ENCODE results near the gene STX12. TPM values are rescaled to one million over a fixed set of nuclear protein-coding genes. Genes with fewer than 3 reads are reported as not detected.

Gene STX12
- total RNA-seq, 1 donor from 2014 or later, result 24.1 TPM

DNA sequence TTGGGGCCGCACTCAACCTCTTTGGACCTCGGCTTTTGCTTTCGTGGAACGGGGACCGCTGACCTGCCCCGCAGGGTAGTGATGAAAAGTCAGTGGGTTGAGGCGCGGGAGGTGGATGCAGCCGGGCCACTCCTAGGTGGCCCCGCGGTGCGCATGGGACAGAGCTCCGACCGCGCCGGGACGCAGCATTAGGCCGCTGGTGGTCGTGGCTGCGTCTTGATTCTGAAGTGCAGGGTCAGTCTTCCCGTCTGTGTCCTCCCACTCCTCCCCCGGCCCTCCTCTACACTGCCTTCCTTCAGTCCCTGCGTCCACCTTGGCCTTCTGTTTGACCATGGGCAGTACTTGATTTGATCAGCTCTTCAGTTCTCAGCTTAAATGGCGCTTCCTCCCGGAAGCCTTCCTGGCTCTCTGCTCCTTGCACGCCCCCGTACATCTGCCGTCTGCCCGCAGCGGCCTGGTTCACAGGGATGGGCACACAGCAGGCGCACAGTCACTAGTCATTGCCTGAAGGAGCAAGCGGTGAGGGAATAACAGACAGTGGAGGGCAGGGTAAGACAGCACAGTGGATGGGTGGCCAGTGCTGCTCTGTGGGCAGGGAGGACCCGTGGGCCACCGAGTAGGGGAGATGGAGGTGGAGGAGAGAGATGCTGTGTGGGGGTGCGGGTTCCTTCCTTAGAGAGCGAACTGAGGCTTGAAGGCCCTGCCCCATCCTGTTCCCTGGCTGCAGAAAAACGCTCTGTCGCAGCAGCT is 100.0 kb downstream of the STX12 start:
- Histone ChIP-seq H2AFZ (replicated peaks) (peak overlapping the region; percentile 99), H3K36me3 (no peaks in the 10 kb centered on the region), H3K9ac (no peak overlapping the region), H3K27me3 (peaks cover 13% of the 10 kb centered on the region), H3K4me2 (peak overlapping the region; percentile 84), H3K4me3 (peak overlapping the region; percentile 86), H3K79me2 (ENCODE audit: low read depth) (no peaks in the 10 kb centered on the region), H3K27ac (no peak overlapping the region), H3K4me1 (no peaks in the 10 kb centered on the region), H4K20me1 (ENCODE audit: low read depth) (no peaks in the 10 kb centered on the region), H3K9me3 (ENCODE audit: low read depth) (no peaks in the 10 kb centered on the region), H3F3A (ENCODE audit: low read depth) (peaks cover 6% of the 10 kb centered on the region)
- no peaks in the 10 kb centered on the region for H3K9me3 Mint-ChIP-seq
- TF ChIP-seq EZH2phosphoT487 (IDR thresholded peaks at IDR 0.05) (no peak), EZH2 (IDR thresholded peaks at IDR 0.05) (peak; percentile 62)
- peaks cover 17% of the 10 kb centered on the region for H3K27me3 Mint-ChIP-seq (ENCODE audit: insufficient read depth, low read depth)
- peaks cover 3% of the 10 kb centered on the region for H3K4me1 Mint-ChIP-seq
- H3K36me3 Mint-ChIP-seq, result no peaks in the 10 kb centered on the region
- H3K27ac Mint-ChIP-seq, result peak overlapping the region; percentile 16
- peak overlapping the region; percentile 85 for H3K4me3 Mint-ChIP-seq
- peak; percentile 50 for DNase-seq (ENCODE audit: low spot score)

DNA sequence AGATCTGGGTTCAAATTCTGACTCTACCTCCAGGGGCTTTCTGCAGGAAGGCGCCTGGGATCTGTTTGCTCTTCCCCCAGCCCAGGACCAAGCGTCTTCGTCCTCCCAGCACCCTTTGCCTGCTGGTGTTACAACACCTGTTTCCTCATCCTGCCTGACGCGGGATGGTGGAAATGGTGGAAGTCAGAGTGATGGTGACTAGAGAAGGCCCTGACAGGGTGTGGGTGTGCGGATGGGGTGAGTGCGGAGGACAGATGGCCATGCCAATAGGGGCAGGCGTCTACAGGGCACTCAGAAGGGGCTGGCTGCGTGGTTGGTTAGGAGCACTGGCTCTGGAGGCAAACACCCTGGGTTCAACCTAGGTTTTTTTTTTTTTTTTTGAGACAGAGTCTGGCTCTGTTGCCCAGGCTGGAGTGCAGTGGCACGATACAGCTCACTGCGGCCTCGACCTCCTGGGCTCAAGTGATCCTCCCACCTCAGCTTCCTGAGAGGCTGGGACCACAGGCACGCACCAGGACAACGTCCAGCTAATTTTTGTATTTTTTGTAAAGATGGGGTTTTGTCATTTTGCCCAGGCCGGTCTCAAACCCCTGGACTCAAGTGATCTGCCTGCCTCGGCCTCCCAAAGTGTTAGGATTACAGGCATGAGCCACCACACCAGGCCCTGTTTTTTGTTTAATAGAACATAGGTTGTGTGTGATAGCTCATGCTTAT is 100.8 kb downstream of the STX12 start:
- Mint-ChIP-seq H3K27me3 (ENCODE audit: insufficient read depth, low read depth) (peaks cover 17% of the 10 kb centered on the region), H3K36me3 (no peaks in the 10 kb centered on the region), H3K4me3 (peak overlapping the region; percentile 85), H3K27ac (no peak overlapping the region), H3K4me1 (peaks cover 3% of the 10 kb centered on the region), H3K9me3 (no peaks in the 10 kb centered on the region)
- H3K4me3 ChIP-seq, result no peak overlapping the region
- no peak for DNase-seq (ENCODE audit: low spot score)
- H3K4me2 ChIP-seq, result no peak overlapping the region
- H3K9me3 ChIP-seq (ENCODE audit: low read depth), result no peaks in the 10 kb centered on the region
- H3K27me3 ChIP-seq, result peaks cover 13% of the 10 kb centered on the region
- H3K4me1 ChIP-seq, result no peaks in the 10 kb centered on the region
- TF ChIP-seq EZH2phosphoT487 (IDR thresholded peaks at IDR 0.05) (no peak), EZH2 (IDR thresholded peaks at IDR 0.05) (no peak)
- TF ChIP-seq, protein P1, sequence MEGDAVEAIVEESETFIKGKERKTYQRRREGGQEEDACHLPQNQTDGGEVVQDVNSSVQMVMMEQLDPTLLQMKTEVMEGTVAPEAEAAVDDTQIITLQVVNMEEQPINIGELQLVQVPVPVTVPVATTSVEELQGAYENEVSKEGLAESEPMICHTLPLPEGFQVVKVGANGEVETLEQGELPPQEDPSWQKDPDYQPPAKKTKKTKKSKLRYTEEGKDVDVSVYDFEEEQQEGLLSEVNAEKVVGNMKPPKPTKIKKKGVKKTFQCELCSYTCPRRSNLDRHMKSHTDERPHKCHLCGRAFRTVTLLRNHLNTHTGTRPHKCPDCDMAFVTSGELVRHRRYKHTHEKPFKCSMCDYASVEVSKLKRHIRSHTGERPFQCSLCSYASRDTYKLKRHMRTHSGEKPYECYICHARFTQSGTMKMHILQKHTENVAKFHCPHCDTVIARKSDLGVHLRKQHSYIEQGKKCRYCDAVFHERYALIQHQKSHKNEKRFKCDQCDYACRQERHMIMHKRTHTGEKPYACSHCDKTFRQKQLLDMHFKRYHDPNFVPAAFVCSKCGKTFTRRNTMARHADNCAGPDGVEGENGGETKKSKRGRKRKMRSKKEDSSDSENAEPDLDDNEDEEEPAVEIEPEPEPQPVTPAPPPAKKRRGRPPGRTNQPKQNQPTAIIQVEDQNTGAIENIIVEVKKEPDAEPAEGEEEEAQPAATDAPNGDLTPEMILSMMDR (IDR thresholded peaks at IDR 0.05), result no peak
- H4K20me1 ChIP-seq (ENCODE audit: low read depth), result no peaks in the 10 kb centered on the region
- no peaks in the 10 kb centered on the region for H3K79me2 ChIP-seq (ENCODE audit: low read depth)
- H2AFZ ChIP-seq (replicated peaks), result no peak overlapping the region
- H3K36me3 ChIP-seq, result no peaks in the 10 kb centered on the region
- peaks cover 6% of the 10 kb centered on the region for H3F3A ChIP-seq (ENCODE audit: low read depth)
- H3K27ac ChIP-seq, result no peak overlapping the region
- H3K9ac ChIP-seq, result no peak overlapping the region

Small RNAs within 50 kb of the gene (small RNA-seq; reads per million reads assigned to genes)
- gene AL020997.2, result not detected
- not detected for gene RNU6-1245P
- gene SCARNA1, result 771 reads per million, percentile 99 among the genes with 10 or more reads in this experiment

Other genes starting within 250 kb of the STX12 start
- 7.0 and 26.5 TPM in 2 replicates for gene AHDC1, start 169.1 kb upstream of the STX12 start, total RNA-seq (ENCODE audit: low replicate concordance)
- not detected in 2 replicates for gene FGR, start 138.0 kb upstream of the STX12 start, total RNA-seq (ENCODE audit: low replicate concordance)
- gene IFI6, start 101.0 kb upstream of the STX12 start, total RNA-seq (ENCODE audit: low replicate concordance), result 2.4 and 7.2 TPM in 2 replicates
- 13.6 and 28.2 TPM in 2 replicates for gene FAM76A, start 47.3 kb upstream of the STX12 start, total RNA-seq (ENCODE audit: low replicate concordance)
- 61.2 and 66.3 TPM in 2 replicates for gene PPP1R8, start 57.6 kb downstream of the STX12 start, total RNA-seq (ENCODE audit: low replicate concordance)
- gene THEMIS2, start 99.3 kb downstream of the STX12 start, total RNA-seq (ENCODE audit: low replicate concordance), result 1.7 and 6.7 TPM in 2 replicates
- gene RPA2, start 141.4 kb downstream of the STX12 start, total RNA-seq (ENCODE audit: low replicate concordance), result 94.3 and 97.0 TPM in 2 replicates
- gene SMPDL3B, start 161.8 kb downstream of the STX12 start, total RNA-seq (ENCODE audit: low replicate concordance), result 1.2 and 3.9 TPM in 2 replicates
- gene XKR8, start 186.8 kb downstream of the STX12 start, total RNA-seq (ENCODE audit: low replicate concordance), result 4.3 and 13.0 TPM in 2 replicates